ENCODE measurements around the gene SLC24A4.

Gene SLC24A4

DNA sequence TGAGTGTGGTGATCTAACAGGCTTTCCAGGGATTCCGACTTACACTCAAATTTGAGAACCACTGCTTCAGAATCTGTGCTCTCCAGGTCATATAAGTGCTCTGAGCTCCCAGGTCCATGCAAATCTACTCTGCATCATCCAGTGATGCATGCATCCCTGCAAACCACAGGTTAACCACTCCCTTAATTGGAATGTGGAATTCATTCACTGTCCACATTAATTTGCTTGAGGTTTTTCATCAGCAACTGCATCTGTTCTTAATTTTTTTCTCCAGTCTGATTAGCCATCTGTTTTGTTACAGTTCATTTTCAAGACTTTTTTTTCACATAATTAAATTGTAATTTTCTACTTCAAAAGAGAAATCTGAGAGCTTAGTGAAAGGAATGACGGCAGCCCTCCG lies 147.2 kb downstream of the SLC24A4 start:
- Histone ChIP-seq H3K9me3 (ENCODE audit: insufficient read depth, low read length) (peaks cover 6% of the 10 kb centered on the region; the same call in 1 of the 2 replicates), H3K79me2 (ENCODE audit: insufficient read depth, low read length) (no peaks in the 10 kb centered on the region), H2AFZ (ENCODE audit: low read depth, low read length, severe bottlenecking) (no peak overlapping the region), H4K20me1 (ENCODE audit: low read depth, low read length) (no peaks in the 10 kb centered on the region), H3K4me2 (ENCODE audit: low read depth, low read length, poor library complexity, severe bottlenecking) (no peak overlapping the region), H3K9ac (ENCODE audit: low read length) (no peak overlapping the region), H3K36me3 (ENCODE audit: low read length) (no peaks in the 10 kb centered on the region), H3K27me3 (ENCODE audit: low read length) (no peaks in the 10 kb centered on the region), H3K4me3 (ENCODE audit: insufficient read depth, low read length, poor library complexity, severe bottlenecking) (no peak overlapping the region), H3K27ac (ENCODE audit: low read depth, low read length) (no peak overlapping the region), H3K9me2 (replicated peaks; ENCODE audit: insufficient read depth, low read length) (no peaks in the 10 kb centered on the region), H3F3A (ENCODE audit: insufficient read depth) (no peaks in the 10 kb centered on the region)
- no peak for TF ChIP-seq EZH2phosphoT487 (conservative IDR thresholded peaks at IDR 0.05; ENCODE audit: low read length)
- TF ChIP-seq, protein P1, sequence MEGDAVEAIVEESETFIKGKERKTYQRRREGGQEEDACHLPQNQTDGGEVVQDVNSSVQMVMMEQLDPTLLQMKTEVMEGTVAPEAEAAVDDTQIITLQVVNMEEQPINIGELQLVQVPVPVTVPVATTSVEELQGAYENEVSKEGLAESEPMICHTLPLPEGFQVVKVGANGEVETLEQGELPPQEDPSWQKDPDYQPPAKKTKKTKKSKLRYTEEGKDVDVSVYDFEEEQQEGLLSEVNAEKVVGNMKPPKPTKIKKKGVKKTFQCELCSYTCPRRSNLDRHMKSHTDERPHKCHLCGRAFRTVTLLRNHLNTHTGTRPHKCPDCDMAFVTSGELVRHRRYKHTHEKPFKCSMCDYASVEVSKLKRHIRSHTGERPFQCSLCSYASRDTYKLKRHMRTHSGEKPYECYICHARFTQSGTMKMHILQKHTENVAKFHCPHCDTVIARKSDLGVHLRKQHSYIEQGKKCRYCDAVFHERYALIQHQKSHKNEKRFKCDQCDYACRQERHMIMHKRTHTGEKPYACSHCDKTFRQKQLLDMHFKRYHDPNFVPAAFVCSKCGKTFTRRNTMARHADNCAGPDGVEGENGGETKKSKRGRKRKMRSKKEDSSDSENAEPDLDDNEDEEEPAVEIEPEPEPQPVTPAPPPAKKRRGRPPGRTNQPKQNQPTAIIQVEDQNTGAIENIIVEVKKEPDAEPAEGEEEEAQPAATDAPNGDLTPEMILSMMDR (IDR thresholded peaks at IDR 0.05; ENCODE audit: insufficient read depth, low read length, poor library complexity, severe bottlenecking), result no peak

DNA sequence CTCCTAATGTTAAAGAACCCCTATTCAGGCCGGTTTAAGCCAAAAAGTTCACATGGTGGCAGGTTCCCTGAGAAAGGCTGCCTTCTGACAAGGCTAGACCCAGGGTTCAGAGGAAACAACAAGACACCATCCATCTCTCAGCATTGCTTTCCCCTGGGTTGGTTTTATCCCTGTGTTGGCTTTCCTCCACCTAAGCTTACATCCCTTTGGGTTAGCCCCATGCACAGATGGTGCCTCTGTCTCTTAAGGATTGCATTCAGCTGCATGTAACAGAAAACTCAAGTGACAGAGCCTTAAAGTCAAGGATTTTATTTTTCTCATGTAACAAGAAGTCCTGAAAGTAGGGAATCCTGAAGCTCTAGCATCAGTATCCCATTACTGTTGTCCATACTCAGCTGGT lies 147.8 kb downstream of the SLC24A4 start:
- Histone ChIP-seq H3K27ac (ENCODE audit: low read depth, low read length) (no peak overlapping the region), H3K4me3 (ENCODE audit: insufficient read depth, low read length, poor library complexity, severe bottlenecking) (no peak overlapping the region), H3F3A (ENCODE audit: insufficient read depth) (no peaks in the 10 kb centered on the region), H3K79me2 (ENCODE audit: insufficient read depth, low read length) (no peaks in the 10 kb centered on the region), H3K9ac (ENCODE audit: low read length) (no peak overlapping the region), H3K9me3 (ENCODE audit: insufficient read depth, low read length) (peaks cover 6% of the 10 kb centered on the region; the same call in 1 of the 2 replicates), H4K20me1 (ENCODE audit: low read depth, low read length) (no peaks in the 10 kb centered on the region), H3K9me2 (replicated peaks; ENCODE audit: insufficient read depth, low read length) (no peaks in the 10 kb centered on the region), H3K27me3 (ENCODE audit: low read length) (no peaks in the 10 kb centered on the region), H2AFZ (ENCODE audit: low read depth, low read length, severe bottlenecking) (no peak overlapping the region), H3K36me3 (ENCODE audit: low read length) (no peaks in the 10 kb centered on the region), H3K4me2 (ENCODE audit: low read depth, low read length, poor library complexity, severe bottlenecking) (no peak overlapping the region)
- no peak for TF ChIP-seq EZH2phosphoT487 (conservative IDR thresholded peaks at IDR 0.05; ENCODE audit: low read length)
- TF ChIP-seq, protein P1 (IDR thresholded peaks at IDR 0.05; ENCODE audit: insufficient read depth, low read length, poor library complexity, severe bottlenecking), result no peak

DNA sequence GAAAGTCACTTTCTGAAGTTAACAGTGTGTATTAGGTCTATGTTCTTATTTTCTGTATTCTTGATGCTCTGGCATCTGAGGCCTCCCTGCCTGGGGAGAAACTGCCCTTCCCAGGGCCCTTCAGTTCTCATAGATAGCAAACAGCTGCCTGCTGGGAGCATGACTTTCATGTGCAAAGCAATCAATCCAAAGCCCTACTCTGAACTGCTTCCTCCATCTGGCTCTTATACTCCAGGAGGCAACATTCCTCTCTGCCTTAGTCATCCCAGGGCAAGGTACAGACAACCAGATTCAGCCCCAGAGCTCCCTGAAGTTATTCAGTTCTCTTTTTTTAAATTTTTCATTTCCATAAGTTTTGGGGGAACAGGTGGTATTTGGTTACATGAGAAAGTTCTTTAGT lies 149.0 kb downstream of the SLC24A4 start:
- TF ChIP-seq, protein P1 (IDR thresholded peaks at IDR 0.05; ENCODE audit: insufficient read depth, low read length, poor library complexity, severe bottlenecking), result no peak
- no peak for TF ChIP-seq EZH2phosphoT487 (conservative IDR thresholded peaks at IDR 0.05; ENCODE audit: low read length)
- Histone ChIP-seq H3K36me3 (ENCODE audit: low read length) (no peaks in the 10 kb centered on the region), H3K9me3 (ENCODE audit: insufficient read depth, low read length) (peaks cover 2% of the 10 kb centered on the region; the same call in 1 of the 2 replicates), H3F3A (ENCODE audit: insufficient read depth) (no peaks in the 10 kb centered on the region), H3K27me3 (ENCODE audit: low read length) (no peaks in the 10 kb centered on the region), H3K27ac (ENCODE audit: low read depth, low read length) (no peak overlapping the region), H3K4me3 (ENCODE audit: insufficient read depth, low read length, poor library complexity, severe bottlenecking) (no peak overlapping the region), H3K9ac (ENCODE audit: low read length) (no peak overlapping the region), H3K79me2 (ENCODE audit: insufficient read depth, low read length) (no peaks in the 10 kb centered on the region), H3K9me2 (replicated peaks; ENCODE audit: insufficient read depth, low read length) (no peaks in the 10 kb centered on the region), H2AFZ (ENCODE audit: low read depth, low read length, severe bottlenecking) (no peak overlapping the region), H3K4me2 (ENCODE audit: low read depth, low read length, poor library complexity, severe bottlenecking) (no peak overlapping the region), H4K20me1 (ENCODE audit: low read depth, low read length) (no peaks in the 10 kb centered on the region)
